ENCODE measurements around the gene RPL13.

- TF ChIP-seq CTCF (IDR thresholded peaks at IDR 0.05 in 2 of 3, conservative IDR thresholded peaks at IDR 0.05 in 1 of 3; ENCODE audit: control insufficient read depth in 2 of 3, extremely low read depth in 1 of 3, insufficient read depth in 1 of 3, low read depth in 3 of 3, low read length in 3 of 3), result no peak
- TF ChIP-seq ATF3 (IDR thresholded peaks at IDR 0.05; ENCODE audit: borderline replicate concordance, extremely low read depth, low read depth, low read length), result no peak
- no peak for TF ChIP-seq PAX5 (IDR thresholded peaks at IDR 0.05; ENCODE audit: borderline replicate concordance, low read depth, low read length)
- no peak for TF ChIP-seq HDGF (IDR thresholded peaks at IDR 0.05)
- no peak for TF ChIP-seq ATF2 (IDR thresholded peaks at IDR 0.05; ENCODE audit: low read length)
Observed at GRCh38 chr16:89536886-89537548, 23.5 kb upstream of the RPL13 start.
